Measurements from ENCODE around the gene LINGO4. TPM values are rescaled to one million over a fixed set of nuclear protein-coding genes. Genes with fewer than 3 reads are reported as not detected.
"Not testable (repeated sequence)": the region's sequence is repeated elsewhere in the genome, so short reads cannot be mapped to it uniquely, and the experiment has no call there.

Gene LINGO4
- total and polyA plus RNA-seq, 3 donors from 2014 or later, result 1.4 to 3.5 (median 3.1) TPM

- no peaks in the 10 kb centered on the region for H3K27me3 ChIP-seq
- H3K4me3 ChIP-seq, result no peak overlapping the region
- DNase-seq, result no peak
- H3K27ac ChIP-seq, result no peak overlapping the region
- no peaks in the 10 kb centered on the region for H3K9me3 ChIP-seq
- no peaks in the 10 kb centered on the region for H3K4me1 ChIP-seq
- WGBS, 2 donors, result 53 to 56% methylated on average over 3 of the region's 3 CpGs
- TF ChIP-seq CTCF (IDR thresholded peaks at IDR 0.05), result no peak
- no peak for TF ChIP-seq POLR2A (IDR thresholded peaks at IDR 0.05)
- no peaks in the 10 kb centered on the region for H3K36me3 ChIP-seq (ENCODE audit: low read depth, missing control alignments)
- intact Hi-C loops (cut with DNase I; ENCODE audit: low total_unique reads), result no loop called here
Measured at GRCh38 chr1:151774256-151774922, 30.8 kb downstream of the LINGO4 start.

GRCh38 chr1:151773702-151774101, 31.5 kb downstream of the LINGO4 start:
- no peaks in the 10 kb centered on the region for H3K4me1 ChIP-seq
- no peak for DNase-seq
- no peak for TF ChIP-seq CTCF (IDR thresholded peaks at IDR 0.05)
- TF ChIP-seq POLR2A (IDR thresholded peaks at IDR 0.05), result no peak
- intact Hi-C loops (cut with DNase I; ENCODE audit: low total_unique reads), result no loop called here
- H3K4me3 ChIP-seq, result no peak overlapping the region
- no peaks in the 10 kb centered on the region for H3K9me3 ChIP-seq
- 83 to 86% methylated on average over 5 of the region's 5 CpGs for WGBS, 2 donors
- no peaks in the 10 kb centered on the region for H3K36me3 ChIP-seq (ENCODE audit: low read depth, missing control alignments)
- no peaks in the 10 kb centered on the region for H3K27me3 ChIP-seq
- no peak overlapping the region for H3K27ac ChIP-seq

- H3K4me3 ChIP-seq; H3K9me3 ChIP-seq; DNase-seq; H3K27ac ChIP-seq; H3K4me1 ChIP-seq; intact Hi-C loops (cut with DNase I; ENCODE audit: low total_unique reads); H3K36me3 ChIP-seq (ENCODE audit: low read depth, missing control alignments); H3K27me3 ChIP-seq: not testable (repeated sequence)
- 84% methylated on average over 14 of the region's 34 CpGs; no CpG with 5 or more reads in 1 of the 2 donors for WGBS, 2 donors
Measured at GRCh38 chr1:151769270-151769669, 35.9 kb downstream of the LINGO4 start.

- intact Hi-C loops (cut with DNase I; ENCODE audit: low total_unique reads); H3K27me3 ChIP-seq; H3K9me3 ChIP-seq; H3K4me1 ChIP-seq; H3K4me3 ChIP-seq; H3K27ac ChIP-seq; H3K36me3 ChIP-seq (ENCODE audit: low read depth, missing control alignments); DNase-seq: not testable (repeated sequence)
- WGBS, 2 donors, result 64 to 74% methylated on average over 2 to 3 of the region's 7 CpGs
Measured at GRCh38 chr1:151768351-151769066, 36.7 kb downstream of the LINGO4 start.

- H3K9me3 ChIP-seq, result no peaks in the 10 kb centered on the region
- H3K4me3 ChIP-seq, result peak overlapping the region; percentile 79 to 85
- no peak for DNase-seq
- intact Hi-C loops (cut with DNase I; ENCODE audit: low total_unique reads), result no loop called here
- WGBS, 2 donors, result 33 to 38% methylated on average over 10 of the region's 10 CpGs
- no peaks in the 10 kb centered on the region for H3K36me3 ChIP-seq (ENCODE audit: low read depth, missing control alignments)
- peak overlapping the region; percentile 80 to 84 for H3K27ac ChIP-seq
- TF ChIP-seq CTCF (IDR thresholded peaks at IDR 0.05) (no peak), POLR2A (IDR thresholded peaks at IDR 0.05) (no peak)
- no peaks in the 10 kb centered on the region for H3K4me1 ChIP-seq
- H3K27me3 ChIP-seq, result no peaks in the 10 kb centered on the region
Measured at GRCh38 chr1:151763990-151764389, 41.2 kb downstream of the LINGO4 start.
